MM.1S (cell line): ENCODE measurements around the gene OPRL1.

ENCODE experiments used
- EZH2 ChIP-seq: fragments of 300-600 bp; sonication (generic); optimal IDR thresholded peaks from 2 replicates; pipeline ENCODE3; 2017; ENCODE audit warnings: low read depth, mild to moderate bottlenecking, antibody characterized with exemption, low read length, mixed read lengths
- TF ChIP-seq, protein P1 (sequence below): fragments of 300-600 bp; sonication (generic); IDR thresholded peaks from 2 replicates; pipeline ENCODE4 v1.5.1; 2016; ENCODE audit warnings: antibody characterized with exemption, low read length, mixed read lengths

GRCh38 chr20:64037199-64037497, 42.7 kb upstream of the OPRL1 start:
- TF ChIP-seq, protein P1, sequence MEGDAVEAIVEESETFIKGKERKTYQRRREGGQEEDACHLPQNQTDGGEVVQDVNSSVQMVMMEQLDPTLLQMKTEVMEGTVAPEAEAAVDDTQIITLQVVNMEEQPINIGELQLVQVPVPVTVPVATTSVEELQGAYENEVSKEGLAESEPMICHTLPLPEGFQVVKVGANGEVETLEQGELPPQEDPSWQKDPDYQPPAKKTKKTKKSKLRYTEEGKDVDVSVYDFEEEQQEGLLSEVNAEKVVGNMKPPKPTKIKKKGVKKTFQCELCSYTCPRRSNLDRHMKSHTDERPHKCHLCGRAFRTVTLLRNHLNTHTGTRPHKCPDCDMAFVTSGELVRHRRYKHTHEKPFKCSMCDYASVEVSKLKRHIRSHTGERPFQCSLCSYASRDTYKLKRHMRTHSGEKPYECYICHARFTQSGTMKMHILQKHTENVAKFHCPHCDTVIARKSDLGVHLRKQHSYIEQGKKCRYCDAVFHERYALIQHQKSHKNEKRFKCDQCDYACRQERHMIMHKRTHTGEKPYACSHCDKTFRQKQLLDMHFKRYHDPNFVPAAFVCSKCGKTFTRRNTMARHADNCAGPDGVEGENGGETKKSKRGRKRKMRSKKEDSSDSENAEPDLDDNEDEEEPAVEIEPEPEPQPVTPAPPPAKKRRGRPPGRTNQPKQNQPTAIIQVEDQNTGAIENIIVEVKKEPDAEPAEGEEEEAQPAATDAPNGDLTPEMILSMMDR, result no peak
- TF ChIP-seq EZH2, result no peak
